ENCODE measurements around the gene HDAC10.

HDAC10 gene, protein sequence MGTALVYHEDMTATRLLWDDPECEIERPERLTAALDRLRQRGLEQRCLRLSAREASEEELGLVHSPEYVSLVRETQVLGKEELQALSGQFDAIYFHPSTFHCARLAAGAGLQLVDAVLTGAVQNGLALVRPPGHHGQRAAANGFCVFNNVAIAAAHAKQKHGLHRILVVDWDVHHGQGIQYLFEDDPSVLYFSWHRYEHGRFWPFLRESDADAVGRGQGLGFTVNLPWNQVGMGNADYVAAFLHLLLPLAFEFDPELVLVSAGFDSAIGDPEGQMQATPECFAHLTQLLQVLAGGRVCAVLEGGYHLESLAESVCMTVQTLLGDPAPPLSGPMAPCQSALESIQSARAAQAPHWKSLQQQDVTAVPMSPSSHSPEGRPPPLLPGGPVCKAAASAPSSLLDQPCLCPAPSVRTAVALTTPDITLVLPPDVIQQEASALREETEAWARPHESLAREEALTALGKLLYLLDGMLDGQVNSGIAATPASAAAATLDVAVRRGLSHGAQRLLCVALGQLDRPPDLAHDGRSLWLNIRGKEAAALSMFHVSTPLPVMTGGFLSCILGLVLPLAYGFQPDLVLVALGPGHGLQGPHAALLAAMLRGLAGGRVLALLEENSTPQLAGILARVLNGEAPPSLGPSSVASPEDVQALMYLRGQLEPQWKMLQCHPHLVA

DNA sequence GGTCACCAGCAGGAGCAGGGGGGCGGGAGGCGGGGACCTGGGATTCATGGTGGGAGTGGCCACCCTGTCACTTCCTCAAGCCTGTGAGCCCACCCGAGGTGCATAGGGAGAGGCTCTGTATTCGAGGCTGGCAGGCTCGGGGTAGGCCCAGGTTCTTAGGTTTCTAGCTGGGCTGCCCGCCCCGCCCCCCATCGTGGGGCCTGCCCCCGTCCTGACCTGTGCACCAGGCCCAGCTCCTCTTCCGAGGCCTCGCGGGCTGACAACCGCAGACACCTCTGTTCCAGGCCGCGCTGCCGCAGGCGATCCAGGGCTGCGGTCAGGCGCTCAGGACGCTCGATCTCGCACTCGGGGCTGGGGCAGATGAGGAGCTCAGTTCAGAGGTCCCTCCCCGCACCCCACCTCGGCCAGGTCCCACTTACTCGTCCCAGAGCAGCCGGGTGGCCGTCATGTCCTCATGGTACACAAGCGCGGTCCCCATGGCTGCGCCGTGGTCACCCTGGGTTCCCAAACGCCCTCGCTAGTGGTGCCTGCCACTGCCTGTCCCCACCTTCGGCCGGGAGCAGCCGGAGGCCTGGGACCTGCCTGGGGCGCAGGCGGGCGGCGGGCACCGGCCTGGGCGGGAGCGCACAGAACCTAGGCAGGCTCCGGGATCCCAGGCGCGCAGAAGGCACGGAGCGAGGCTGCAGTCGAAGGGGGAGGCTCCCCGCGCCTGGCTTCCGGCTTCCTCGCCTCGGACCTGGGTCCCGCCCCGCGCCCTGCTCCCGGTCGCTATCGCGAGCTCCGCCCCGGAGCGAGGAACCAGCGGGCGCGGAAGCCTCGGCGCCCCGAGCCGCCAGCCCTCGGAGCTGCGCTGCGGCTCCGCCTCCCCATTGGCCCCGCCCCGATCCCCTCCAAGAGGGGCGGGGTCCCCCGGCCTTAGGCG, at the start of gene HDAC10:
TSS of gene HDAC10 (minus strand) at position 711 of the 922 bp plus-strand sequence. CDS start at position 478, 233 bp downstream.
- no peak for DNase-seq (ENCODE audit: low spot score)

DNA sequence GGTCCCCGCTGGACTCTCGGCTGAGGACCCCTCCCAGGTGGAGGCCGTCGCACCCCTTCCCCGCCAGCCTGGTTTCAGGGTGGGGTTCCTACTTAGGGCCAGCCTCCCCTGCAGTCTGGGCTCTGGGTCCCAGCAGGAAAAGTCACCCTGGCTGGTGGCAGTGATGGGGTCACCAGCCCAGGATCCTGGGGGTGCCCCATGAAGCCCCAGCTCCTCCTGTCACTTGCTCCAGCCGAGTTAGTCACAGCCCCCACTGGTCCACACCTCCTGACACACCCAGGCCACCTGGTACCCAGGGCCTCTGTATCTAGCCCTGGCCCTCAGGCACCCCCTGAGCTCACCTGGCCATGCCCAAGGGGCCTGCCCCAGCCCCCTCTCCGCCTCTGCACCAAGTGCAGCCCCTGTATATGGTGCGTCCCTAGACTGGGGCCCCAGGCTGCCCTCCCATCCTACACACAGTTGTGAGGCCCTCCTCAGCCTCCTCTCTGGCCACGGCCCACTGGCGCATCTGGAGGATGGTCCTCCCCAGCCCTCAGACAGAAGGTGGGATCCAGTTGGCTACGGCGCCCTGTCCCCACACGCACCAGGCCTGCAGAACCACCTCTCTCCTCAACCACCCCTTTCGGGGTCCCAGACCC, 49.7 kb upstream of the HDAC10 start:
- DNase-seq (ENCODE audit: low spot score) = no peak

DNA sequence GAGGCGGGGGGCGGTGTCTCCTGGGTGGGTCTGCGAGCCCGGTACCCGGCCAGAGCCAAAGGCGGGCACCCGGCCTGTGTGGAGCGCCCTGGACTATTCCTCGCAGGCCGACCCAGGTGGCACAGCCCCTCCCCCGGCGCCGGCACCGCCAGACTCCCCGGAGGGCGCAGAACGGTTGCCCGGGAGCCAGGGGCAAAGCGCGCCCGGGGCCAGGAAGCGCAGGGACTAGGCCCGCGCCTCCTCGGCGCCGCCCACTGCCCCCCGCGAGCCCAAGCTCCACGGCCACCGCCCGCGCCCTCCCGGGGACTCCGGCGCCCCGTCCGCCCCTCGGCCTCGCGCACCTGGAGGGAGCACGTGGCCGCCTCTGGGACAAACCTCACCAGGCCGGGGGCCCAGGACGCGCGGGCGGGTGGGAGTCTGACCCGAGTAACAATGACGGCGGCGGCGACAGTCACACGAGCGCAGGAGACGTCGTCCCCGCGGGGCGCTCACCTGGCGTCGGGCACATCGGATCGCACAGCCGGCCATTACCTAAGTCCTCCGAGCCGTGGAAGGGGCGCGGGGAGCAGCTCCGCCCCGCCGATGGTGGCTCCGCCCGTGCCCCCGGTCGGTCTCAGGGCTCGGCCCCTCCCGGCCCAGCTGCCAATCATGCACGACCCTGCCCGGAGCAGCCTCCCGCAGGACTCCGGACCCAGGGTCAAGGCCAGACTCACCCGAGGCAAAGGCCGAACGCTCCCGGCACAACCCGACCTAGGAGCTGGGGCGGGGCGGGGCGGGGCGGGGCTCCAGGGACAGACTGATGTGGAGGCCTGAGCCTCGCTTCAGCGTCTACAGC, 48.9 kb upstream of the HDAC10 start:
- DNase-seq (ENCODE audit: low spot score) = no peak

DNA sequence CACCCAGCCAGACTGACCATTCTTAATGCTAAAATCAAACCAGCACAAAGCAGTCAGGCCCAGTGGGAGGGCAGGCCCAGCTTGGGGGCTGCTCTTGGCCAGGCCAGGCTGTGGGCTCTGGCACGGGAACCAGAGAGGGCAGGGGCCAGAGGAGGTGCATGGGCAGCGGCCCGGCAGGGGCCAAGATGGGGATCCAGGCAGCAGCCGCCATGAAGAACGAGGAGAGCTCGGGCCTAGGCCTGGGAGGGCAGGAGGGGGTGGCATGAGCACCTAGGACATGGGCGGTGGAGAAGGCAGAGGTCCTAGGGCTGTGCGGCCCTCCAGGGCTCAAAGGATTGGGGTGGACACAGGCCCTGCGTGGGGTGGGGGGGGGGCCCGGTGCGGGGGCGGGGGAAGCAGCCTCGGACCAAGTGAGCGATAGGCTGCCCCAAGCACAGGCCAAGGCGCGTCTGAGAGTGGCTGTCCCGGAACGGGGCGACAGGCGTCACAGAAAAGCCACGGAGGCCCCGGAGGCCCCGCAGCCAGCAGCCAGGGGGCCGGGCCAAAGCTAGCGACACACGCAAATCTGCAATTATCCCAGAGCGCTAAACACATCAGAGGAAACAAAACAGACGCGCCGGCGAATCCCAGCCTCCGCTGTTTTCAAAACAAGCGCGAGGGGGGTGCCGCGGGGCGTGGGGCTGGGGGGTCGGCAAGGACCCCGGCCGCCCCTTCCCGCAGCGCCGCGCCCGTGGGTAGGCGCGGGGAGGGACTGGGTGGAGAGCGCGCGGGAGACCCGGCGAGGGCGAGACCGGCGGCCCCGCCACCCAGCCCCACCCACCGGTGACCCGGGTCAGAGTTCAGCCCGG, 48.1 kb upstream of the HDAC10 start:
- peak; percentile 17 for DNase-seq (ENCODE audit: low spot score)

DNA sequence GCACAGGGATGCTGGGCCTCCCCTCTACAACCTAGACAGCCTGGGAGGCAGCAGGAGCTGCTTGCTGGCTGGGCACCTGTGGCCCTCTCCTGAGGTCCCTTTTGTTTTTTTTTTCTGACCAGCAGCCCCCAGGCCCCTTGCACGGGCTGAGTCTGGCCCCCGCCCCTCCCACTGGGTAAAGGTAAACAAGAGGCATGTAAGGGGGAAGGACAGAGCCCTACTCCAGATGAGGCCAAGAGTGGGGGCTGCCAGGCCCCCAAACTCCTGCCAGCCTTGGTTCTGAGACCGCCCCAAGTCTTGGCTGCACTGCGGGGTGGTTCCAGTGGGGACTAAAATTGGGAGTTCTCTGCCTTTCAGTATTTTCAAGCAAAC, 47.2 kb upstream of the HDAC10 start:
- DNase-seq (ENCODE audit: low spot score) = no peak

DNA sequence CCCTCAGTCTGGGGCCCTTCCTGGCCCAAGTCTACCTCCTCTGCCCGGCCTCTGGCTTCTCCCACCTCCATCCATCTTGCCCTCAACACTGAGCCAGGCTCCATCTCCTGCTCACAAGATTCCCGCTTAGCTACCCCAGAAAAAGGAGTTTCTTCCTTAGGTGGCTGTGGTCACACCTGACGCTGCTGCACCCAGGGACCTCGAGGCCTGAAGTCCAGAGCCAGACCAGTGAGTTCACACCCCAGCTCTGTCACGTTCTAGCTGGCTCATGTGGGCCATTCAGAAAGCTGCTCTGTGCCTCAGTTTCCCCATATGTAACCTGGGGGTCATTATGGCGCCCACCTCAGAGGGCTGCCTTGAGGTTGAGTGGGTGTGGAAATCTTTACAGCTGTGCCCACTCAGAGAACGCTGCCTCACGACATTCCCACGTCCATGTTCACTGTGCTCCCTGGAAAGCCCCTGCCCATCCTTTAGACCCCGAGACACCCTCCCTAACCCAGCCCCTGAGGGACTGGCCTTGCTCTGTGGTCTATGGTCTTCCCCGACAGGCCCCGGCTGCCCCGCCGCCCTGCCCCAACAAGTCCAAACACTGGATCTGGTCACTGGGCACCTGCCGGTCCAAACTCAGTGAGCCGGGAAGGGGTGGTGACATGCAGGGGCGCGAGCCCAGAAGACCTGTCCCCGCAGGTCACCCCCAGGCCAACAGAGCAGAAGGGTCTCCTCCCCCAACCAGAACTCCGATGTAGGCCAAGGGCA, 46.6 kb upstream of the HDAC10 start:
- DNase-seq (ENCODE audit: low spot score) = no peak

DNA sequence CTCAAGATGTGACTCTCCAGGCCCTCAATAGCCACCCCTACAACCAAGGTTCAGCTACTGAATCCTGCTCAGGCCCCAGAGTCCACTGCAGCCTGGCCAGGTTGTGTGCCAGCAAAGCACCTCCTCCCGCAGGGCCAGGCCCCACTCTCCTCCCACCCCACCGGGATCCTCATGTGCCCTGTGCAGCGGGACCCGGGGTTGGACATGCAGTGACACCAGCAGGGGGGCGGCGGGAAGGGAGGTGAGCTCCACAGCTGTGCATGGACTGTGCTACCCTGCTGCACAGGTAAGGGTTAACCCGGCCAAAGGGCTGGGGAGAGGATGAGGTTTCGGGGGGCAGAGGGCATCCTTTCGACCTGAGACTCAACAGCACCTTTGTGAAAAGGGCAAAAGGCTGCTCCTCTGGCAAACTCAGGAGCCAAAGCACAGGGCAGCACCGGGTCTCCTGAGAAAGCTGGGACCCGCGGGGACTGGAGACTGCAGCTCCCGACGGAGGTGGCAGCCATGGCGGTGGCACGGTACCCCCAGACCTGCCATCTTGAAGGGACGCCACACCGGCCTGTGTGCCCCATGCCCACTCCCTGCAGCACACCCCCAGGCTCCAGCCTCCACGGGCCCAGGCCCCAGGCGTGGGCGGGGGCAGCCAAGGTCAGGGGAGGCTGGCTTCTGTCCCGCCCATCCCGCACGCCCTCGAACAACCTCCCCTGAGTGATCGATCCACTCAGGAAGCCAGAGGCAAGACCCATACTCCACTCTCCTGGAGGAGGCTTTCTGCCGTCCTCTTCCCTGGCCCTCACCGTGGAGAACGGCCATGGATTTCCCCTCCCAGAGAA, 45.8 kb upstream of the HDAC10 start:
- DNase-seq (ENCODE audit: low spot score) = no peak

DNA sequence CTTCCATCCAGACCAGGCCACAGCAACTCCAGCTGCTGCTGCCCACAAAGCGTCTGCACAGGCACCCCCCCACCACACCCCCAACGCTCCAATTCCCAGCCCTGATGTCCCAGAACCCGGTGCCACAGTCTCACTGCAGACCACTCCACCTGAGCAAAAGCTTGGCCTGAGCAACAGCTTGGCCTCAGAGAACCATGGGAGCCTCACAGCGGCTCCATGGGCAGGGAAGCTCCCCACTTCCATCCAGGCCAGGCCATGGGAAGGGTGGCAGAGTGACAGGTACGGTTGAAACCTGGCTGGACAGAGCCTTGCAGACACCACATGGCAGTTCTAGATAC, 43.2 kb upstream of the HDAC10 start:
- DNase-seq (ENCODE audit: low spot score) = no peak

DNA sequence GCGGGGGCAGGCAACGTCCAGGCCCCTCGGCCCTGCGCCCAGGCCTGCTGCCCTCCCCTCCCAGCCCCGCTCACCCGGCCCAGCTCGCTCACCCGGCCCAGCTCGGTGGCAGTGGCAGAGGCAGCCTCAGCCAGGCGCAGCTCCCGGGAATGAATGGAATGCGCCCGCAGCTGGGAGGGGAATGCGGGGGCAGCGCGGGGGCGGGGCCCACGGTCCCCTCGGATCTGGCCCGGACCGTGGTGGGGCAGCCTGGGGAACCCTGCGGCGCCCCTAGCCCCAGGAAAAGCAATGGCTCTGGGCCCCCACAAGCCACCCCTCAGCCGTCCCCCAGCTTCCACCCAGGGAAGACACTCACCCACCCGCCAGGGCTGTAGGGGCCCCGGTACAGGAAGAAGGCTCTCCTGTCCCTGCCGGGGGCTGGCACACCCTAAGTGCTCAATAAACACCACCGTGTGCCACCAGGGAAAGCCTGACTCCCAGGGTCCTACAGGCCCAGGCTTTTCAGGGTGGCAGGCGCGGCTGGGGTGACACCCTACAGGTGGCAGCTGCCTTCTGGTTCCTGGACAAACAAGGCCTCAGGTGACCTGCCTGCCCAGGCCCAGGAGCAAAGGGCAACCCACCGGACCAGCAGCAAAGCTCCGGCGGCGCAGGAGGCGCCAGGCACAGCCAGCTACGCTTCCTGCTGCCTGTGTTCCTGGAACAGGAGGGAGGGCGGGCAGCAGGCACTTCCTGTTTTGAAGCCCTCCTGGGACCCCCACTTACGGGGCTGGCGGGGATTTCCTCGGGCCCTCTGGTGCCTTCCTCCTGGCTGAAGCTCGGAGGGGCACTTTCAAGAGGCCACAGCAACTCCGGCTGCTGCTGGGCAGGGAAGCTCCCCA, 42.6 kb upstream of the HDAC10 start:
- DNase-seq (ENCODE audit: low spot score) = no peak

DNA sequence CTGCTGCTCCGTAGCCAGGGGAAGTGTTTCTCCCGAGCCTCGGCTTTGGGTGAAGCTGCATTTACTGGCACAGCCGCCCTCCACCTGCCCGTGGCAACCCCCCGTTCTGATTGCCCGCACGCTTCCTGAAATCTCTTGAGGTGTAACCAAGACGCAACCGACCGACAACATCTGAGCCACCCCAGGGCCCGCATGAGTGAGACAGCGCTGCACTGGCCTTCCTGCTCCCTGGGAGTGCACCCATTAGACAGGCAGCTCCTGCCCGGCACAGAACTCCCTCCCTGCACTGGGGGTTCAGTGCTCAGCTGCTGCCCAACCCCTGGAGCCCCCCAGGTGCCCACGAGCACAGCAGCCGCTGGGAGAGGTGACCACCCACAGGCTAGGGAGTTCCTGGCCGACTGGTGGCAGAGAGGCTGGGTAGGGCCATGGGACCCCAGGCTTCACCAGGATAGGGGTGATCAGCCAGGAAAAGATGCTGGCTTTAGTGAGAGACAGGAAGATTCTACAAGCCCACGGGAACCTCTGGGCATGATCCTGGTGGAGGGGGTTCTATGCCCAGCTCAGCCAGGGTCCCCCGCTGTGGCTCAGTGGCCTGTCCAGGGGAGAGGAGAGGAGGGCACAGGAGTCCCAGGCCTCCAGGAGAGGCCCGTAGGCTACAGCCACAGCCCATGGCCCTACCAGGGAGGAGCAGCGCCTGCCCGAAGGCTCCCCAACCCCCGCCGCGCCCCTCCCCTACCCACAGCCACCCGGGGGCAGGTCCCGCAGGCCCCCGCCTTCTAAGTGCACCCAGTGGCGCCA, 41.8 kb upstream of the HDAC10 start:
- DNase-seq (ENCODE audit: low spot score) = no peak

DNA sequence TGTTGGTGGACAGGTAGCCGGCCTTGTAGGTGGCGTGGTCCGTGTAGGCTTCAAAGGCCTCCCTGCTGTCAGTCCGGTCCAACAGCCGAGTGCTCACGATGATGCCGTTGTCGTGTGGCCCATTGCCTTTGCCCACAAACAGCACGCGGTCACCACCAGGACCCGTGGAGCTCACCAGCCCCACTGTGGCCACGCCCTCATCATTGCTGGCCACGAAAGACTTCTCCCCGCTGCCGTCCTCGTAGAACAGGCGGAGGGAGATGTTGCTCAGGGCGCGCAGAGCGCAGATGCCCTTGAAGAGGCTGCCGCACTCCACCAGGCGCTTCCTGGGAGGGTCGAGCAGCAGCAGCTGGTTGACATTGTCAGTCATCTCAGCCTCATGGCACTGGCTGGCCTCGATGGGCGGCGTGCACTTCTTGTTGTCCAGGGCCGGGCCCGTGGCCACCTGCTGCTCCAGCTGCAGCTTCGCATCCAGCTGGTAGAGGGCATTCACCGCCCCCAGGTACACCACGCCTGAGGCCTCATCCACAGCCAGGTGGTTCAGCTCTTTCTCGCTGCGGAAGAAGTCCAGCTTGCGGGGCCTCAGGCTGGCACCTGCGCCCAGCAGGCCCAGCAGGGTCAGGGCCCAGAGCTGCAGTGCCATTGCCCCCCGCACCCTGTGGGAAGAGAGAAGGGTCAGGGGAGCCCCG, 39.0 kb upstream of the HDAC10 start:
- DNase-seq (ENCODE audit: low spot score) = no peak

DNA sequence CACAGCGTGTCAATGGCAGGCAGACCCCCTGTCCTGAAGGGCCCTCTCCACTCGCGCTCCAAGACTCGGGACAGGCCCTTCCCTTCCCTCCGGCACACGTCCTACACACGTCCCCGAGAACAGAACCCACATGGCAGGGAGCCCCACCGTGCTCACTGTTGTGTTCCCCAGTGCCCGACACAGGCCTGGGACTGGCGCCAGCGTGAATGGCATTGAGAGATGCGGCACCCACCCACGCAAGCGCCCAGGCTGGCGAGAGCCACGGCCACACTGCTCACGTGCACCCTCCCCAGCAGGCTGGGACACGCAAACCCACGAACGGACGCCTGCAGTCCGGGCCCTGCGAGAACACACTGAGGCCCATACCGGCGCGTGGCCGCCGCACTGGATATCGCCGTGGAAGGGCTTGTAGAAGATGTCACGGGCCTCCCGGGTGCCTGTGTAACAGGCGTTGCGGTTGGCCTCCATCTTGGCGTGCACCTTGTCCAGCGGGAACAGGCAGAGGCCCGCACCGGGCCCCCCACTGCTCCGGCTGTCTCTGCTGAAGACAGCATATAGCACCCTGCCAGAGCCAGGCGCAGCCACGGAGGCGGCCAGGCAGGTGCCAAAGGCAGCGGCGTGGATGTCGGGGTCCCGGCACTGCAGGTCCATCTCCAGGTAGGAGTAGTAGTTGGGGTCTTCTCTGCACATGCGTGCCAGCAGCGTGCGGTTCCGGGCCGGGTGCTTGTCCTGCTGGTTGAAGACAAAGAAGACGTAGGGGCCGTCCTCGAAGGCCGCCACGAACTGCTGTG, 38.3 kb upstream of the HDAC10 start:
- DNase-seq (ENCODE audit: low spot score) = no peak

DNA sequence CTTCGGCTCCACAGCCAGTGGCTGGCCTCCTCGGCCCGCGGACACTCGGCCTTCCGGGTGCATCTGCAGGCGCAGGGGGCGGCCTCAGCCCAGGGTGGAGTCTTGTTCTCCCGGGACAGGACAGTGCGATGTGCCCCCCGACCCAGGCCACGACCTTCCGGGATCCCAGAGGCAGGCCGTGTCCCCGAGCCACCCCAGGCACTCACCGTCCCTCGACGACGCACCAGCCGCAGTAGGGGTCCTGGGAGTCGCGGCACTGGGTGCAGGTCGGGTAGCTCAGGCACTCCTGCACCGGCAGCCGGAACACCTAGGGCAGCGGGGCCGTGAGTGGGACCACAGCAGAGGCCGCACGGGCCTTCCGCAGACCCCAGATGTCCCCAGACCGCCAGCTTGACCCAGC, 36.7 kb upstream of the HDAC10 start:
- no peak for DNase-seq (ENCODE audit: low spot score)

DNA sequence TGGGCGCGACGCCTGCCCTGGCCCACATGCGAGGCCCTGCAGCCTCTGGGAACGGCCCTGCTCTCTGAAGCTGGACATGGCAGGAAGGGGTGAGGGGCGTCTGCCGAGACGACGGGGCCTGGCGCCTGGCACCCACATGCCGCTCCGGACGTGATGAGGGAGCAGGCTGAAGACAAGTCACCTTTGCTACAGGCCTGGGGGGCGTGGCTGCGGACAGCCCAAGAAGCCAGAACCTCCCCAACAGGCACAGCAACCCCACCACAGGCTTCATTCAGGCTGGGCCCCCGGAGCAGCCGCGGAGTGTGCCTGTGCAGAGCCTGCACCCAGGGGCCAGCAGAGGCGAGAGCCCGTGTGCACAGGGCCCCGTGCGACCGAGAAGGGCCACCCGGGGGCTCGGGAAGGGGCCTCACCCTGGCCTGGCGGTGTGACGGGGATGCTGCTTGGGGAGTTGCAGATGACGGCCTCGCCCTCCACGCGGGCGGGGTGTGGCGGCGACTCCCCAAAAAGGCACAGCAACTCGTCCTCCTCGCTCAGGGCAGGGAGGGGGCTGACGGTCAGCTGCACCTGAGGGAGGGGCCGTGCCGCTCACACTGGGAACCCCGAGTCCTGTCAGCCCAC, 35.7 kb upstream of the HDAC10 start:
- no peak for DNase-seq (ENCODE audit: low spot score)

DNA sequence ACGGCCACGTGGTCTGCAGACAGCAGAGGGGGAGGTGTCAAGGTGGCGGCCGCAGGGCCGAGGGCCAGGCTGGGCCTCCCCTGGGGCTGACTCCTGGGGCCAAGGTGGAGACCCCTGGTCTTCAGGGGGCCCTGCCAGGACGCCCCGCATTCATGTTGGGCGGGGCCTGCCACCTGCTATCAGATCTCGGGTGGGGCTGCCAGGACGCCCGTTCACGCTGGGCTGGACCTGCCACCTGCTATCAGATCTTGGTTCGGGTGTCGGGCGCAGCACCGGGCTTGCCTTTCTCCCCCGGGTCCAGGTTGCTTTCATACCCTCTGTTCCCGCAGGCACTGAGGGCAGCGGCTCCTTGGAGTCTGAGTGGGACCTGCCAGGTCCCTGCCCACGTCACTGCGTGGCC, 35.2 kb upstream of the HDAC10 start:
- DNase-seq (ENCODE audit: low spot score) = no peak
